AG10803 (cell line): ENCODE measurements around the gene AMIGO3.

Experiments used
- DNase-seq: peaks from one replicate; pipeline ENCODE4 v3.0.0; 2010; ENCODE audit warnings: low read depth
- H3K4me3 ChIP-seq: 2 replicates; pipeline ENCODE4 v1.5.1; 2011; ENCODE audit warnings: mild to moderate bottlenecking, low read length, control low read depth
- CTCF ChIP-seq: conservative IDR thresholded peaks from 2 replicates; pipeline ENCODE4 v1.5.1; 2011; ENCODE audit warnings: mild to moderate bottlenecking, low read length, control low read depth, inconsistent platforms

AMIGO3 gene

GRCh38 chr3:49714728-49715550, 4.5 kb downstream of the AMIGO3 start:
- no peak for TF ChIP-seq CTCF
- no peak for DNase-seq
- no peak overlapping the region for H3K4me3 ChIP-seq

GRCh38 chr3:49713336-49714105, 6.0 kb downstream of the AMIGO3 start:
- H3K4me3 ChIP-seq = no peak overlapping the region
- TF ChIP-seq CTCF = no peak
- DNase-seq = no peak

DNA sequence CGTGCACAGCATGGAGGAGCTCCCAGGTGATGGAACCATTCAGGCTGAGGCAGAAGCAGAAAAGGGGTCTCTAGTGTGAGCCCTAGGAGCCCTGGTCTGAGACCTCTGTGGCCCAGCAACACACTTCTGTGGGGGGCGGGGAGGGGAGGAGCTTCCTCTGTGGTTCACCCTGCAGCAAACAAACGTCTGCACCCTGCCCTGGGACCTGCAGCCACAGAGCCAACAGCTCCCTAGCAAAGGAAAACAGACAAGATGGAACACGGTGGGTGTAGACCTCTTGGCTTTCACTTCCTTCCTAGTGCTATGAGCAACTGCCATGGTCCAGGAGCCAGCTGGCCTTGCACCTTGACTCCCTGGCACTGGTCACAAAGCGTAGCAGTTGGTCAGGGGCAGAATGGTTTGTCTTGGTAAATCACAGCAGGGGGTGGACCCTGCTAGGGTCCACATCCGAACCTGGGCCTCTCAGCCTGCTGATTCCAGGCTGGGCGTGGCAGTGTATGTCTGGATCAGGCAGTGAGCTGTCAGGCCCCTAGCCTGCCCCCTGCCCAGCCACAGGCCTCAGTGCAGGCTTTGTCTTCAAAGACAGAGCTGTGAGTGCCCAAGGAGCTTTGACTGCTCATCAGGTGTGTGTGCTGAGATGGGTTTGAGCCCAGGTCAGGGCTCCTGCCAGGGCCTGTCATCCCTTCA, 6.7 kb downstream of the AMIGO3 start:
- DNase-seq = no peak
- TF ChIP-seq CTCF = no peak
- no peak overlapping the region for H3K4me3 ChIP-seq

GRCh38 chr3:49712166-49712565, 7.3 kb downstream of the AMIGO3 start:
- no peak for DNase-seq
- TF ChIP-seq CTCF = no peak
- H3K4me3 ChIP-seq = no peak overlapping the region

DNA sequence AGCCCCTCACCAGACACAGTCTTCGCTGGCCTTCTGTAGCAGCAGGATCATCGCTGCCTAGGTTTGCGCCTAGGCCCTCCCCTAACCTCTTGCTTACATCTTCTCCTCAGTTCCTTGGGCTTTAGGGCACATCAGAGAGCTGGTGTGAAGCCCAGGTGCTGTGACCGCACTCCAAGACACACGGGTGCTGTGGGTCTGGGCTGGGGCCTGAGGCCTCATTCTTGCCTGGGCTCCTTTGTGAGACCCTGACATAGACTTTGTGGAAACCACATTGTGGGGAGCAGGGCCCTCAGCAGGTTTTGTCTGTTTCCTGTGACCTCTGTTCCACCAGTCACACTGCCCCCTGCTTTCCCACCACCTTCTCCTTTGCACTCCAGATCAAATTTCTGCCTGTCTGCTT, 8.0 kb downstream of the AMIGO3 start:
- TF ChIP-seq CTCF = no peak
- no peak overlapping the region for H3K4me3 ChIP-seq
- no peak for DNase-seq

- TF ChIP-seq CTCF = no peak
- no peak for DNase-seq
- no peak overlapping the region for H3K4me3 ChIP-seq
Observed at GRCh38 chr3:49709852-49710251, 9.6 kb downstream of the AMIGO3 start.
